Epithelial cell of proximal tubule (primary cell): ENCODE measurements around the gene HNRNPL. TPM values are rescaled to one million over a fixed set of nuclear protein-coding genes. Genes with fewer than 3 reads are reported as not detected.
"Not testable (repeated sequence)": the region's sequence is repeated elsewhere in the genome, so short reads cannot be mapped to it uniquely, and the experiment has no call there.

Experiments used
- DNase-seq: peaks from one replicate; pipeline ENCODE4 v3.0.0-alpha.2; 2011; ENCODE audit warnings: low read depth
- H3K4me3 ChIP-seq: 2 replicates; pipeline ENCODE4 v1.5.1; 2011; ENCODE audit warnings: low read depth, mild to moderate bottlenecking, low read length
- total RNA-seq: library from RNA; depleted of rRNA; stranded (reverse); fragments of >200 nt; gene quantifications from 2 replicates; pipeline ENCODE4 v1.2.3, GENCODE V29; 2015
- TF ChIP-seq, protein P1 (sequence below): conservative IDR thresholded peaks from 2 replicates; pipeline ENCODE4 v1.5.1; 2012; ENCODE audit warnings: low read depth, mild to moderate bottlenecking, low read length

The HNRNPL gene
- total RNA-seq, 1 donor from 2014 or later: 224 TPM

DNA sequence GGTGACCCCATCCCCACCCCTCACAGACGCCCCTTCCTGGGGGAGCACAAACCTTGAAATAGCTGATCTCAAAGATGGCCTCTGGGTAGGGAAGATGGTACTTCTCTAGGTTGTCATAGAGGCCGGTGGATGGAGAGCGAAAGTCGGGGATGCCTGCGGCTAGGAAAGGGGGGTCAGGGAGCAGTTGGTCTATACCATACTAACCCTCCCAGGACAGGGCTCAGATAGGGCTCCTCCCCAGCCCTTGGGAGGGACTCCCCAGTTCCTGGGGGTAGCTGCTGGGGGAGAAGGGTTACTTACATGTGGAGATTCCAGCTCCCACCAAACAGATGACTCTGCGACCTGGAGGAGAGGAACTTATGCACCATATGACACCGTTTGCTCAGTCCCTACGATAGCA, 40.0 kb upstream of the HNRNPL start:
- no peak for DNase-seq
- no peak overlapping the region for H3K4me3 ChIP-seq
- TF ChIP-seq, protein P1, sequence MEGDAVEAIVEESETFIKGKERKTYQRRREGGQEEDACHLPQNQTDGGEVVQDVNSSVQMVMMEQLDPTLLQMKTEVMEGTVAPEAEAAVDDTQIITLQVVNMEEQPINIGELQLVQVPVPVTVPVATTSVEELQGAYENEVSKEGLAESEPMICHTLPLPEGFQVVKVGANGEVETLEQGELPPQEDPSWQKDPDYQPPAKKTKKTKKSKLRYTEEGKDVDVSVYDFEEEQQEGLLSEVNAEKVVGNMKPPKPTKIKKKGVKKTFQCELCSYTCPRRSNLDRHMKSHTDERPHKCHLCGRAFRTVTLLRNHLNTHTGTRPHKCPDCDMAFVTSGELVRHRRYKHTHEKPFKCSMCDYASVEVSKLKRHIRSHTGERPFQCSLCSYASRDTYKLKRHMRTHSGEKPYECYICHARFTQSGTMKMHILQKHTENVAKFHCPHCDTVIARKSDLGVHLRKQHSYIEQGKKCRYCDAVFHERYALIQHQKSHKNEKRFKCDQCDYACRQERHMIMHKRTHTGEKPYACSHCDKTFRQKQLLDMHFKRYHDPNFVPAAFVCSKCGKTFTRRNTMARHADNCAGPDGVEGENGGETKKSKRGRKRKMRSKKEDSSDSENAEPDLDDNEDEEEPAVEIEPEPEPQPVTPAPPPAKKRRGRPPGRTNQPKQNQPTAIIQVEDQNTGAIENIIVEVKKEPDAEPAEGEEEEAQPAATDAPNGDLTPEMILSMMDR: no peak

DNA sequence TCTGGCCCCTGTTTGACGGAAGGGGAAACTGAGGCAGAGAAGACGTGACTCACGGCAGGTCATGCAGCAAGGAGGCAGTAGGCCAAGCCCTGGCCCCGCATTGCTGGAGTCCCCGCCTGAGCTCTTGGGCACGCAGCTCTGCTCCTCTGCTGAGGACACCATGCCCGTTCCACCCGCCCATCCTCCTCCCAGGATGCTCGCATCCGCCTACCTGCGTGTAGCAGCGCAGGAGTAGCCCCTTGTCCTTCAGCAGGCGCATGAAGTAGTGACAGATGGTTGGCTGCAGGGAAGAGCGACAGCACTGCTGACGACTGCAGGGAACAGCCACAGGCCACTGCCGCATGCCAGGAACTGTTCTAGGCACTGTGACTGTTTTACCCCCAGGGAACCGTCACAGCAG, 39.1 kb upstream of the HNRNPL start:
- no peak for DNase-seq
- no peak overlapping the region for H3K4me3 ChIP-seq

DNA sequence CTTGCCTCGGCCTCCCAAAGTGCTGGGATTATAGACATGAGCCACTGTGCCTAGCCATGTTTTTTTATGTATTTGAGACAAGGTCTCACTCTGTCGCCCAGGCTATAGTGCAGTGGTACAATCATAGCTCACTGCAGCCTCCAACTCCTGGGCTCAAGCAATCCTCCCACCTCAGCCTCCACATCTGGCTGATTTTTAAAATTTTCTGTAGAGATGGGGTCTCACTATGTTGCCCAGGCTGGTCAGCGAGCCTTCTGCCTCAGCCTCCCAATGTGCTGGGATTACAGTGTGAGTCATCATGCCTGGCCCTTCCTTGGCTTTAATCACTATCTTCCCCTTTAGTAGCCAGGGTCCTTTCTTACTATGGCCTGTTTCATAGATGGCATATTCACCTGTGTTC, 34.9 kb upstream of the HNRNPL start:
- not testable (repeated sequence) for DNase-seq, H3K4me3 ChIP-seq

More for the DNA sequence above, 39.1 kb upstream of the HNRNPL start:
- TF ChIP-seq, protein P1: no peak

DNA sequence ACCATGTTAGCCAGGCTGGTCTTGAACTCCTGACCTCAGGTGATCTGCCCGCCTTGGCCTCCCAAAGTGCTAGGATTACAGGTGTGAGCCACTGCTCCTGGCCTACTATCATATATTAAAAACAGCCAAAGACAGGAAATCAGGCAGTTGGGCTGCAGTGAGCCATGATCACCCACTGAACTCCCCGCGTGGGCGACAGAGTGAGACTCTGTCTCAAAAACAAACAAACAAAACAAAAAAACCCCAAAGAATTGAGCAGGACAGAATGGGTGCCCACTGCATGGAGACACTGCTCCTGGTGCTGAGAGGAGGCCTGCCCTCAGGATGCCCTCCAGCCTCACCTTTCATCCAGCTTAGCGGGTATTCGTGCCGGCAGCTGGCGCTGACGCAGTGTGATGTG, 33.5 kb upstream of the HNRNPL start:
- TF ChIP-seq, protein P1: no peak
- no peak for DNase-seq
- no peak overlapping the region for H3K4me3 ChIP-seq

DNA sequence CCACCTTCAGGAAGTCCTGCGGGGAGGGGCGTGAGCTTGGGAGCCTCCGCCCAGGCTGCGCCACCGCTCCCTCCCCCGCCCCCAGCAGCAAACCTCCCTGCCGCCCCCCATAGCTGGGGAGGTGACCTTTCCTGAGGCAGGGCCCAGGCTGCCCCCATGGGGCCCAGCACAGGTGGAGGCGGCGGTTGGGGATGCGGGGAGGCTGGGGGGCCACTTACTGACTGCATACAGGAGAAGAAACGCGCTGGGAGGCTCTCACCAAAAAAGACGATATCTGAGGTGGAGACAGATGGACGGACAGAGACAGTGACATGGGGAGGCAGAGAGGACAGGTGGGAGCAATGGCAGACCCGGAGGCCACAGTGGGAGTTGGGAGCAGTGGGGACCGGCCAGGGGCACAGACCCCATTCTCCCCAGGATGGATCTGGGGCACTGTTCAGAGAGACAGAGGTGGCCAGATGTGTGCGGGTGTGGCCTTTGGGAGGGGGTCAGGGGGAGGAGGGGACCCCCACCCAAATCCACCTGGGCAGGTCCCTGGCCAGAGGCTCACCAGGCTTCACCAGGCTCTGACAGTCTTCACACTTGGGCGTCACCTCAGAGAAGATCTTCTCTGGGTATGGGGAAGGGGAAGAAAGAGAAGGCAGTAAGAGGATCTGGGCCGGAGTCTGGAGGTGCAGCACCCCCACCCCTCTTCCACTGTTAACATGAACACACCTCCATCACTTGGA, 31.3 kb upstream of the HNRNPL start:
- no peak for DNase-seq
- H3K4me3 ChIP-seq: no peak overlapping the region
- TF ChIP-seq, protein P1: no peak

DNA sequence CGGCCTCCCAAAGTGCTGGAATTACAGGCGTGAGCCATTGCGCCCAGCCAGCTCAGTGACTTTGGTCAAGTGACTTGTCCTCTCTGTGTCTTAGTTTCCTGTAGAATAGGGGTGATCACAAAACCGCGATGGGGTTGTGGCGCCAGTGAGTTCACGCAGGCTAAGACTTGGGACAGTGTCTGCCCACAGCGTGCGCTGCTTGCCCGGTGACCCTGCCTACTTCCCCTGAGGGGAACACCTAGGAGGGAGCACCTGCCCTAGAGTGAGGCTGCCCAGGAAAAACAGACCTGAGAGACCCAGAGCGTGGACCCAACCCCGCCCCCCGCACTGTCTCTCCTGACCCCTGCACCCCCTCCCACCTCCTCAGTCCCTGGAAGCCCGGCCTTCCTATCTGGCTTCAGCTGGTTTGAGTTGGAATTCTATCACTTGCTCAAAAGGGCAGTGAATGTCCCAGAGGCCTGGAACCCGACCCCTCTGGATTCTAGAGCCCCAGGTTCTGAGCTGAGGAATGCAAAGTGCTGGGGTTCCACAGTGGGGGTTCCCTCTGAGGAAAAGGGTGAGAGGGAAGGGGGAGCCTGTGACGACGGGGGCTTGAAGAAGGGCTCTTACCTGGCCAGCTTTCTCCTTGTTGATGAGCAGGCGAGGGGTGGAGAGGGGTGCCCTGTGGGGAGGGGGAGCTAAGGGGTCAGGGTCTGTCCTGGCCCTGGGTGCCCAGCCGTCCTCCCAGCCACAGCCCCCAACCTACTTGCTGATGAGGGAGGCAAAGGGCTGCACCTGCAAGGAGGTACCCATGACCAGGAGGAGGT, 30.5 kb upstream of the HNRNPL start:
- no peak for DNase-seq
- H3K4me3 ChIP-seq: no peak overlapping the region
- TF ChIP-seq, protein P1: no peak

DNA sequence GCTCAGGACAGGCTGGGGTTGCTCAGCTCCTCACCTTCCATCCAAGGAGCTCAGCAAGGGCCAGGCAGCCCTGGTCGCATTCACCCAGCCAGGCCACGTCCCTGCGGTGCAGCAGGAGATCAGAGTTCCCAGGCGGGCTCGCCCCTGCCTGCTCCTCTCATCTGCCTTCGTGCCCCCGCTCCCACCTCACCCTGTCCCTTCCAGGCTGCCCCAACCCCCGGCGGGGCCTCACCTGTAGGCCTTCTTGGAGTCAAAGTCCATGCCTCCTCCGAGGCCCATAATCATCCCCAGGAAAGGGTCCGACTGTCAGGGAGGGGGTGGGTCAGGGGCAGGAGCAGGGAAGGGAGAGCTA, 29.6 kb upstream of the HNRNPL start:
- DNase-seq: no peak
- TF ChIP-seq, protein P1: no peak
- no peak overlapping the region for H3K4me3 ChIP-seq
